ENCODE data around the gene SLC12A6. TPM values are rescaled to one million over a fixed set of nuclear protein-coding genes. Genes with fewer than 3 reads are reported as not detected.
"Not testable (repeated sequence)": the region's sequence is repeated elsewhere in the genome, so short reads cannot be mapped to it uniquely, and the experiment has no call there.

The SLC12A6 gene
- total RNA-seq, 1 donor from 2014 or later = 73.4 TPM

DNA sequence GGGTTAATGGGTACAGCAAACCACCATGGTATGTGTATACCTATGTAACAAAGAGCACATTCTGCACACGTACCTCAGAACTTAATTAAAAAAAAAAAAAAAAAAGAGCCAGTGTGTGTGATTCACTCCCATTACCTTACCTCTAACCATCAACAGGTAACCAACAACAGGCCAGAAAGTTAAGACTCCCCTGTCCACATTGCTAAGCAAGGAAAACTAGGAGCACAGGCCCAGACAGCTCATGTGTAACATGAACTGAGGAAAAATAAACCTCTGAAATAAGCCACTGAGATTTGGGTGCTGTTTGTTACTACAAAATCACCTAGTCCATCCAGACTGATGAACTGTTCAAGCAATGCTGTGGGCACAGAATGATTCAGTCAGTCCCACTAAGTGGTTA, 133.6 kb downstream of the SLC12A6 start:
- no peak overlapping the region for H3K27ac ChIP-seq
- H3K4me1 ChIP-seq = peaks cover 16% of the 10 kb centered on the region
- no peaks in the 10 kb centered on the region for H3K36me3 ChIP-seq
- H3K9me3 ChIP-seq = no peaks in the 10 kb centered on the region
- DNase-seq (ENCODE audit: extremely low spot score in 2 of 2) = no peak
- no peaks in the 10 kb centered on the region for H3K27me3 ChIP-seq
- TF ChIP-seq POLR2AphosphoS5 (IDR thresholded peaks at IDR 0.05; ENCODE audit: insufficient read depth in 1 of 2, low read depth in 1 of 2) = no peak
- TF ChIP-seq, protein P1, sequence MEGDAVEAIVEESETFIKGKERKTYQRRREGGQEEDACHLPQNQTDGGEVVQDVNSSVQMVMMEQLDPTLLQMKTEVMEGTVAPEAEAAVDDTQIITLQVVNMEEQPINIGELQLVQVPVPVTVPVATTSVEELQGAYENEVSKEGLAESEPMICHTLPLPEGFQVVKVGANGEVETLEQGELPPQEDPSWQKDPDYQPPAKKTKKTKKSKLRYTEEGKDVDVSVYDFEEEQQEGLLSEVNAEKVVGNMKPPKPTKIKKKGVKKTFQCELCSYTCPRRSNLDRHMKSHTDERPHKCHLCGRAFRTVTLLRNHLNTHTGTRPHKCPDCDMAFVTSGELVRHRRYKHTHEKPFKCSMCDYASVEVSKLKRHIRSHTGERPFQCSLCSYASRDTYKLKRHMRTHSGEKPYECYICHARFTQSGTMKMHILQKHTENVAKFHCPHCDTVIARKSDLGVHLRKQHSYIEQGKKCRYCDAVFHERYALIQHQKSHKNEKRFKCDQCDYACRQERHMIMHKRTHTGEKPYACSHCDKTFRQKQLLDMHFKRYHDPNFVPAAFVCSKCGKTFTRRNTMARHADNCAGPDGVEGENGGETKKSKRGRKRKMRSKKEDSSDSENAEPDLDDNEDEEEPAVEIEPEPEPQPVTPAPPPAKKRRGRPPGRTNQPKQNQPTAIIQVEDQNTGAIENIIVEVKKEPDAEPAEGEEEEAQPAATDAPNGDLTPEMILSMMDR (IDR thresholded peaks at IDR 0.05) = no peak
- no peak for TF ChIP-seq POLR2A (IDR thresholded peaks at IDR 0.05)
- no peak overlapping the region for H3K4me3 ChIP-seq
- intact Hi-C loops (cut with DNase I) = no loop called here

- intact Hi-C loops (cut with DNase I) = no loop called here
- Histone ChIP-seq H3K4me3 (no peak overlapping the region), H3K36me3 (no peaks in the 10 kb centered on the region), H3K27ac (no peak overlapping the region), H3K4me1 (peaks cover 10% of the 10 kb centered on the region), H3K27me3 (no peaks in the 10 kb centered on the region), H3K9me3 (no peaks in the 10 kb centered on the region)
- no peak for TF ChIP-seq POLR2A (IDR thresholded peaks at IDR 0.05)
- TF ChIP-seq POLR2AphosphoS5 (IDR thresholded peaks at IDR 0.05; ENCODE audit: insufficient read depth in 1 of 2, low read depth in 1 of 2) = no peak
- TF ChIP-seq, protein P1 (IDR thresholded peaks at IDR 0.05) = no peak
- no peak for DNase-seq (ENCODE audit: extremely low spot score in 2 of 2)
These were observed 134.3 kb downstream of the SLC12A6 start for GRCh38 chr15:34203305-34203704.

DNA sequence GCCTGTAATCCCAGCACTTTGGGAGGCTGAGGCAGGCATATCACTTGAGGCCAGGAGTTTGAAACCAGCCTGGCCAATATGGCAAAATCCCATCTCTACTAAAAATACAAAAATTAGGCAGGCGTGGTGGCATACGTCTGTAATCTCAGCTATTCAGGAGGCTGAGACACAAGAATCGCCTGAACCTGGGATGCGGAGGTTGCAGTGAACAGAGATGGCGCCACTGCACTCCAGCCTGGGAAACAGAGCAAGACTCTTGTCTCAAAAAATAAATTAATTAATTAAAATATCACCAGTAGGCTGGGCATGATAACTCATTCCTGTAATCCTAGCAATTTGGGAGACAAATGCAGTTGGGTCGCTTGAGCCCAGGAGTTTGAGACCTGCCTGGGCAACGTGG, 144.3 kb downstream of the SLC12A6 start:
- H3K27me3 ChIP-seq; H3K9me3 ChIP-seq; intact Hi-C loops (cut with DNase I); H3K4me3 ChIP-seq; H3K36me3 ChIP-seq; H3K4me1 ChIP-seq; DNase-seq (ENCODE audit: extremely low spot score in 2 of 2); H3K27ac ChIP-seq: not testable (repeated sequence)

- TF ChIP-seq, protein P1 (IDR thresholded peaks at IDR 0.05) = no peak
- TF ChIP-seq POLR2AphosphoS5 (IDR thresholded peaks at IDR 0.05; ENCODE audit: insufficient read depth in 1 of 2, low read depth in 1 of 2) (no peak), POLR2A (IDR thresholded peaks at IDR 0.05) (no peak)
- Histone ChIP-seq H3K27me3 (no peaks in the 10 kb centered on the region), H3K36me3 (no peaks in the 10 kb centered on the region), H3K4me3 (no peak overlapping the region), H3K9me3 (no peaks in the 10 kb centered on the region), H3K4me1 (peaks cover 29% of the 10 kb centered on the region), H3K27ac (no peak overlapping the region)
- intact Hi-C loops (cut with DNase I) = no loop called here
- no peak for DNase-seq (ENCODE audit: extremely low spot score in 2 of 2)
These were observed 148.9 kb downstream of the SLC12A6 start for GRCh38 chr15:34188711-34189110.

- TF ChIP-seq POLR2AphosphoS5 (IDR thresholded peaks at IDR 0.05; ENCODE audit: insufficient read depth in 1 of 2, low read depth in 1 of 2) = no peak
- Histone ChIP-seq H3K27me3 (no peaks in the 10 kb centered on the region), H3K27ac (no peak overlapping the region), H3K4me1 (peaks cover 42% of the 10 kb centered on the region), H3K9me3 (no peaks in the 10 kb centered on the region), H3K36me3 (no peaks in the 10 kb centered on the region), H3K4me3 (no peak overlapping the region)
- intact Hi-C loops (cut with DNase I) = no loop called here
- DNase-seq (ENCODE audit: extremely low spot score in 2 of 2) = no peak
These were observed 151.9 kb downstream of the SLC12A6 start for GRCh38 chr15:34185666-34186065.

GRCh38 chr15:34182942-34183341, 154.6 kb downstream of the SLC12A6 start:
- Histone ChIP-seq H3K27ac (no peak overlapping the region), H3K4me3 (no peak overlapping the region), H3K27me3 (no peaks in the 10 kb centered on the region), H3K36me3 (no peaks in the 10 kb centered on the region), H3K9me3 (no peaks in the 10 kb centered on the region), H3K4me1 (peaks cover 32% of the 10 kb centered on the region)
- intact Hi-C loops (cut with DNase I) = no loop called here
- TF ChIP-seq POLR2A (IDR thresholded peaks at IDR 0.05) = no peak
- no peak for TF ChIP-seq POLR2AphosphoS5 (IDR thresholded peaks at IDR 0.05; ENCODE audit: insufficient read depth in 1 of 2, low read depth in 1 of 2)
- TF ChIP-seq, protein P1 (IDR thresholded peaks at IDR 0.05) = no peak
- DNase-seq (ENCODE audit: extremely low spot score in 2 of 2) = no peak

MicroRNA genes within 50 kb of the gene (microRNA counts, 767-probe panel; counts per million panel counts)
- microRNA hsa-miR-1233 = 2,765 to 4,419 counts per million in 2 donors

Small RNA genes lying within 50 kb of the gene (microRNA-seq; reads per million reads assigned to microRNA genes)
- gene MIR1233-1 (ENCODE audit: borderline number of aligned reads, borderline replicate concordance) = not detected

Small RNA genes lying within 50 kb of the gene (small RNA-seq; reads per million reads assigned to genes)
- gene MIR1233-1 (not detected), gene RF00019 (not detected)

Other genes with a start within 250 kb of the SLC12A6 start
- gene EMC7, start 235.9 kb downstream of the SLC12A6 start, total RNA-seq = 31.4 TPM
- gene PGBD4, start 235.7 kb downstream of the SLC12A6 start, total RNA-seq = 1.5 TPM
- gene KATNBL1, start 127.7 kb downstream of the SLC12A6 start, total RNA-seq = 50.3 TPM
- 86.2 TPM for gene EMC4, start 112.8 kb downstream of the SLC12A6 start, total RNA-seq
- 150 TPM for gene NOP10, start 5.4 kb upstream of the SLC12A6 start, total RNA-seq
- gene NUTM1, start 5.5 kb upstream of the SLC12A6 start, total RNA-seq = not detected
- 47.4 TPM for gene LPCAT4, start 29.4 kb upstream of the SLC12A6 start, total RNA-seq
- gene GOLGA8A, start 100.0 kb upstream of the SLC12A6 start, total RNA-seq = 46.7 TPM
- gene GOLGA8B, start 245.9 kb upstream of the SLC12A6 start, total RNA-seq = 68.0 TPM